Right atrium auricular region (tissue), 2 donors: Measurements from ENCODE around the gene ZNF620. TPM values are rescaled to one million over a fixed set of nuclear protein-coding genes. Genes with fewer than 3 reads are reported as not detected.
A peak's percentile ranks its signal among the peaks of the same experiment; 100 is the strongest.
"Not testable (repeated sequence)": the region's sequence is repeated elsewhere in the genome, so short reads cannot be mapped to it uniquely, and the experiment has no call there.

Experiments
- DNase-seq: peaks from one replicate; pipeline ENCODE4 v3.0.0-alpha.2; 2019; ENCODE audit warnings: low spot score
- H3K27ac ChIP-seq, 2 donors: fragments of 200-600 bp; sonication (generic); 1 replicate in 1 of 2; 2 replicates in 1 of 2; pipeline ENCODE4 v1.5.1; 2016 to 2019
- H3K27me3 ChIP-seq, 2 donors: fragments of 200-600 bp; sonication (generic); one replicate each; pipeline versions ENCODE4 v1.5.1 to v1.6.0; 2017 to 2019
- H3K36me3 ChIP-seq: fragments of 200-600 bp; sonication (generic); one replicate; pipeline ENCODE4 v1.5.1; 2016
- H3K4me1 ChIP-seq, 2 donors: fragments of 200-600 bp; sonication (generic); one replicate each; pipeline versions ENCODE4 v1.5.1 to v1.6.0; 2017 to 2019
- H3K4me3 ChIP-seq, 2 donors: fragments of 200-600 bp; sonication (generic); 1 replicate in 1 of 2; 2 replicates in 1 of 2; pipeline ENCODE4 v1.5.1; 2017 to 2019; ENCODE audit warnings: mild to moderate bottlenecking in 1 of 2, moderate library complexity in 1 of 2
- H3K9me3 ChIP-seq, 2 donors: fragments of 200-600 bp; sonication (generic); one replicate each; pipeline ENCODE4 v1.5.1; 2019
- total RNA-seq, 2 donors: library from RNA; depleted of rRNA; stranded (reverse); fragments of >200 nt; gene quantifications; one replicate each; pipeline ENCODE4 v1.1.0, GENCODE V29; 2016
- TF ChIP-seq, protein P1 (sequence below), 2 donors: fragments of 200-600 bp; sonication (generic); IDR thresholded peaks; one replicate each; pipeline ENCODE4 v1.5.1; 2019; ENCODE audit warnings: antibody characterized with exemption in 2 of 2

The ZNF620 gene
- 1 to 10 TPM; 2.0 to 3.6 TPM for total RNA-seq

DNA sequence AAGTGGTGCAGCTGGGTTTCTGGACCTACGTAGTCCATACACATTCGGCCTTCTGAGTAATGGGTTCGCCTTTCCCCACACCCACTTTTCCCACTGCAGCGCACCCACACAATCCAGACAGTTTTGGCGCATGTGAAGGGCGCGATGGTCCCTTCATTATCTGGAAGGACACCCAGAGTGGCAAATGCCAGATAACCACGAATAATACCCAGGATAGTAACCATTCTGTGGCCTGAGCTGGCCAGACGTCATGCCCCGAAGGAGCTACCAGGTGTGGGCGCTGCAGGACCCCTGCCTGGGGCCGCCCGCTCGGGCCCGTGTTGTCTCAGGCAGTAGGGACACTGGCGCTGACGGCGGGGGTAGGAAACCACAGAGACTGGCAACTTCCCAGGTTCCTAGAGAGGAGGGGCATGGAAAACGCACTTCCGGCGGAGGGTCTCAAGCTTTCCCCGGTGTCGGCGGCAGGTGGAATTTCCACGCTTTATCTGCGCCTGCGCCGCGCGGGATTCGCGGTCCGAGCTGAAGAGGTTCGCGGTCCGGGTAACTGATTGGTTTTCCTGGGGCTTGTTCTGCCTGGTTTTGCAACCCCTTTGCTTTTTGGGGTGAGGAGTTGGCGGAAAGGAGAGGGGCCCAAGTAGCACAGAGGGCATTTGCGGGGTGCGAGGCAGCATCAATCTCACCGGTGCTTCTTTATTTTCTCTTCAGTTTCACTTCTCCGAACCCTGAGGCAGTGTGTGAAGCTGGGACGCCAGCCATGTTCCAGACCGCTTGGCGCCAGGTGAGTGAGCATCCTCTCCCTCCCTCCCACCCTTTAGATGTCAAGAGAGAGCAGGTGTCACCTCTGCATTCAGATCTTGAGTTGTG is at the start of gene ZNF620:
ZNF620 (plus strand) TSS at position 441 of the 864 bp plus-strand sequence; CDS start at position 755, 314 bp downstream.
- Histone ChIP-seq H3K9me3 (no peaks in the 10 kb centered on the region), H3K27ac (peak within 1 kb of the TSS; percentile 85 to 88), H3K4me3 (peak within 1 kb of the TSS; percentile 67 to 73), H3K4me1 (peaks cover 0 to 22% of the 10 kb centered on the region in 2 donors), H3K27me3 (no peaks in the 10 kb centered on the region), H3K36me3 (peaks cover 13% of the 10 kb centered on the region)
- DNase-seq = peak; percentile 78
- TF ChIP-seq, protein P1, sequence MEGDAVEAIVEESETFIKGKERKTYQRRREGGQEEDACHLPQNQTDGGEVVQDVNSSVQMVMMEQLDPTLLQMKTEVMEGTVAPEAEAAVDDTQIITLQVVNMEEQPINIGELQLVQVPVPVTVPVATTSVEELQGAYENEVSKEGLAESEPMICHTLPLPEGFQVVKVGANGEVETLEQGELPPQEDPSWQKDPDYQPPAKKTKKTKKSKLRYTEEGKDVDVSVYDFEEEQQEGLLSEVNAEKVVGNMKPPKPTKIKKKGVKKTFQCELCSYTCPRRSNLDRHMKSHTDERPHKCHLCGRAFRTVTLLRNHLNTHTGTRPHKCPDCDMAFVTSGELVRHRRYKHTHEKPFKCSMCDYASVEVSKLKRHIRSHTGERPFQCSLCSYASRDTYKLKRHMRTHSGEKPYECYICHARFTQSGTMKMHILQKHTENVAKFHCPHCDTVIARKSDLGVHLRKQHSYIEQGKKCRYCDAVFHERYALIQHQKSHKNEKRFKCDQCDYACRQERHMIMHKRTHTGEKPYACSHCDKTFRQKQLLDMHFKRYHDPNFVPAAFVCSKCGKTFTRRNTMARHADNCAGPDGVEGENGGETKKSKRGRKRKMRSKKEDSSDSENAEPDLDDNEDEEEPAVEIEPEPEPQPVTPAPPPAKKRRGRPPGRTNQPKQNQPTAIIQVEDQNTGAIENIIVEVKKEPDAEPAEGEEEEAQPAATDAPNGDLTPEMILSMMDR (IDR thresholded peaks at IDR 0.05) = peak in 1 of 2 donors; percentile 62

DNA sequence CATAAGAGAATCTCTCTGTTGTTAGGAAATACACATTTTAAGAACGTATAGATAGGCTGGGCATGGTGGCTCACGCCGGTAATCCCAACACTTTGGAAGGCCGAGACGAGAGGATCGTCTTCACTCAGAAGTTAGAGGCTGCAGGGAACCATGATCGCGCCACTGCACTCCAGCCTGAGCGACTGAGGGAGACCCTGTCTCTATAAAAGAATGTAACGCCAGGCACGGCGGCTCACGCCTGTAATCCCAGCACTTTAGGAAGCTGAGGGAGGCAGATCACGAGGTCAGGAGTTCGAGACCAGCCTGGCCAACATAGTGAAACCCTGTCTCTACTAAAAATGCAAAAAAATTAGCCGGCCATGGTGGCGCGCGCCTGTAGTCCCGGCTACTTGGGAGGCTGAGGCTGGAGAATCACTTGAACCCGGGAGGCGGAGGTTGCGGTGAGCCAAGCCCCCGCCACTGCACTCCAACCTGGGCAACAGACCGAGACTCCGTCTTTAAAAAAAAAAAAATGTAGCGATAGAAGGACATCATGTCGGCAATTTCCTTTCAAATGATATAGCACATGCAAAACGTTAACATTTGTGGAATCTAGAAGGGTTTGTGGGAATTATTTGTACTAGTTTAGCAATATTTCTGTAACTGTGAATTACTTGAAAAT is 49.4 kb upstream of the ZNF620 start:
- Histone ChIP-seq H3K4me1 (peaks cover 0 to 44% of the 10 kb centered on the region in 2 donors), H3K27me3 (no peaks in the 10 kb centered on the region), H3K36me3 (peaks cover 30% of the 10 kb centered on the region)

DNA sequence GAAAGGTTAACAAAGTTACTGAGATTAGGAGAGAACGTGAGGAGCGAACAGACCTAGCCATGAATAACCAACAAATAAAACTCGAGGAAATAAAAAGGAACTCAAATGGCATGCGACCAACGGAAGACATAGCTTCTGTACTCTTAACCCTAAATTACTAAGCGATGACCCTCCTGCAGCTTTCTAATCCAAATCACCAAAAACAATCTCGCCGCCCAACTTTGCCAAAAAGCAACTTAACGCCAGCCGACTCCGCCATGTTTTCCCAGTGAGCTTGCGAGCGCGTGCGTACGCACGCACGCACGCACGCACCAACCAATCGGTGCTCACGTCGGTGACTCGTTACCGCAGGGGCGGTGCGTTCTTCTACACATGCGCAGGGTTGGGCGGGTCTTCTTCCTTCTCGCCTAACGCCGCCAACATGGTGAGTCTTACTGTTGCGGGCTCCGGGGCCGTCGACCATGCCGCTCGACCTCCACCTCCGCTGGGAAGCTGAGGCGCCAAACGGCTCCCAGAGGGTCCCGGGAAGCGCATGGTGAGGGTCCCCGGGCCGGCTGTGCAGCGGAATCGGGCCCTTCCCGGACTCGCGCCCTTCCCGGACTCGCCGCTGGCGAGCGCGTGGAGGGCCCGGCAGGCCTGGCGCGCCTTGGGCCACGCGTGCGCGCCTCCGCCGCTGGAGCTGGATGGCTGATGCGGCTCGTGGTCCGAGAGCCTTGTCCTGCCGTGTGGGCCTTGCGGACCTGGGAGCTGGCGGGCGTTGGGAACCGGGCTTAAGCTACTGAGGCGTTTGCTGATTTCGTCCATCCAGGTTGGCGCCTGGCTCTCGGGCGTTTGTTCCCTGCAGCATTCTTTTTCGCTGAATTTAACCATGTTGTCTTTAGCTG is 48.7 kb upstream of the ZNF620 start, which contains the start of gene RPL14:
RPL14 (plus strand) TSS at position 400 of the 884 bp plus-strand sequence; CDS start at position 533, 133 bp downstream.
- no peaks in the 10 kb centered on the region for H3K9me3 ChIP-seq
- TF ChIP-seq, protein P1 (IDR thresholded peaks at IDR 0.05) = peak in 1 of 2 donors; percentile 28
- H3K27me3 ChIP-seq = no peaks in the 10 kb centered on the region
- H3K4me1 ChIP-seq = peaks cover 0 to 36% of the 10 kb centered on the region in 2 donors
- peak; percentile 99 for DNase-seq
- peak within 1 kb of the TSS; percentile 83 to 91 for H3K4me3 ChIP-seq
- H3K36me3 ChIP-seq = peaks cover 38% of the 10 kb centered on the region
- H3K27ac ChIP-seq = peak within 1 kb of the TSS; percentile 89 to 94

More for the DNA sequence above, 49.4 kb upstream of the ZNF620 start:
- TF ChIP-seq, protein P1 (IDR thresholded peaks at IDR 0.05) = no peak
- Histone ChIP-seq H3K9me3 (no peaks in the 10 kb centered on the region), H3K27ac (peak overlapping the region; percentile 89 to 94), H3K4me3 (peak overlapping the region; percentile 83 to 91)
- no peak for DNase-seq

DNA sequence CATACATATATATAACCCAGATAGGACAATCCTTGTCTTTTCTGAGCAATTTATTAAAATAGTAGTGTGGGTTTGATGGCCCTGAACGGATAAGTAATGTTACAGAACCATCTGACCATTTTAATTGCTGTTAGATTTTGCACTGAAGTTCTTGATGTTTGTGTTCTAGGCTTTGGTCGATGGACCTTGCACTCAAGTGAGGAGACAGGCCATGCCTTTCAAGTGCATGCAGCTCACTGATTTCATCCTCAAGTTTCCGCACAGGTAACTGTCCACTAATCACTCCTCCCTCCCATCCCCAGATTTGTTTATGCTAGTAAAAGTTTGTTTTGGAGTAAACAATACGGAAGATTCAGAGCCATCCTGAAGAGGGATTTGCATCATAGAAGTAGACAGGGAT is 47.4 kb upstream of the ZNF620 start:
- peak overlapping the region in 1 of 2 donors; percentile 94 for H3K27ac ChIP-seq
- no peak for DNase-seq
- H3K4me3 ChIP-seq = peak overlapping the region in 1 of 2 donors; percentile 91
- peaks cover 0 to 30% of the 10 kb centered on the region in 2 donors for H3K4me1 ChIP-seq
- H3K9me3 ChIP-seq = no peaks in the 10 kb centered on the region
- H3K36me3 ChIP-seq = peaks cover 51% of the 10 kb centered on the region
- no peaks in the 10 kb centered on the region for H3K27me3 ChIP-seq
- TF ChIP-seq, protein P1 (IDR thresholded peaks at IDR 0.05) = no peak

DNA sequence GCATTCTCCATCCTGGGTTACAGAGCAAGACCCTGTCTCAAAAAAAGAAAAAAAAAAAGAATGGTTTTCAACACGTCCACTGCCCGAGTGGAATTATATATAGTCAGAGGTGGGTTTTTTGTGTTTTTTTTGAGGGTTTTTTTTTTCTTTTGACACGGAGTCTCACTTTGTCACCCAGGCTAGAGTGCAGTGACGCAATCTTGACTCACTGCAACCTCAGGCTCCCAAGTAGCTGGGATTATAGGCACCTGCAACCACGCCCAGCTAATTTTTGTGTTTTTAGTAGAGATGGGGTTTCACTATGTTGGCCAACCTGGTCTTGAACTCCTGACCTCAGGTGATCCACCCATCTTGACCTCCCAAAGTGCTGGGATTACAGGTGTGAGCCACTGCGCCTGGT is 45.4 kb upstream of the ZNF620 start:
- H3K4me3 ChIP-seq, H3K27me3 ChIP-seq, H3K9me3 ChIP-seq, H3K27ac ChIP-seq, DNase-seq: not testable (repeated sequence)
- H3K4me1 ChIP-seq = peaks cover 0 to 22% of the 10 kb centered on the region in 2 donors
- H3K36me3 ChIP-seq = peaks cover 61% of the 10 kb centered on the region
